Heart left ventricle (tissue), 16 donors: ENCODE results near the gene CYB5RL. TPM values are rescaled to one million over a fixed set of nuclear protein-coding genes. Genes with fewer than 3 reads are reported as not detected.

Experiments
- ATAC-seq, 4 donors: fragments of 200-7000 bp; cut with Tn5 transposase; one replicate each; pipeline ENCODE4 v1.9.1; 2020 to 2022; ENCODE audit warnings: moderate library complexity in 4 of 4, mild to moderate bottlenecking in 3 of 4, moderate number of reproducible peaks in 1 of 4
- DNase-seq, 5 donors: peaks; one replicate each; pipeline ENCODE4 v3.0.0-alpha.2; 2020
- H3K27ac ChIP-seq, 12 donors: fragments of 200-600 bp; sonication (generic) in 4 of 12; one replicate each; pipeline versions ENCODE4 v1.5.0 to v1.8.0; 2016 to 2022; ENCODE audit warnings: mild to moderate bottlenecking in 2 of 12
- H3K27me3 ChIP-seq, 9 donors: fragments of 200-600 bp; sonication (generic) in 2 of 9; one replicate each; pipeline versions ENCODE4 v1.5.1 to v1.8.0; 2016 to 2022; ENCODE audit warnings: mild to moderate bottlenecking in 3 of 9
- H3K36me3 ChIP-seq, 9 donors: fragments of 200-600 bp; sonication (generic) in 2 of 9; one replicate each; pipeline versions ENCODE4 v1.5.0 to v1.8.0; 2018 to 2022; ENCODE audit warnings: mild to moderate bottlenecking in 2 of 9
- H3K4me1 ChIP-seq, 12 donors: fragments of 200-600 bp; sonication (generic) in 4 of 12; one replicate each; pipeline versions ENCODE4 v1.5.0 to v1.8.0; 2016 to 2022; ENCODE audit warnings: mild to moderate bottlenecking in 3 of 12
- H3K4me3 ChIP-seq, 12 donors: fragments of 200-600 bp; sonication (generic) in 4 of 12; one replicate each; pipeline versions ENCODE4 v1.5.0 to v1.8.0; 2017 to 2022; ENCODE audit warnings: mild to moderate bottlenecking in 9 of 12, moderate library complexity in 4 of 12
- H3K9me3 ChIP-seq, 12 donors: fragments of 200-600 bp; sonication (generic) in 4 of 12; one replicate each; pipeline versions ENCODE4 v1.5.0 to v1.8.0; 2016 to 2022; ENCODE audit warnings: mild to moderate bottlenecking in 1 of 12
- POLR2A ChIP-seq, 2 donors: fragments of 450-650 bp; IDR thresholded peaks; one replicate each; pipeline ENCODE4 v1.6.1; 2017; ENCODE audit warnings: antibody characterized with exemption in 2 of 2, mild to moderate bottlenecking in 2 of 2, moderate library complexity in 2 of 2
- WGBS, 4 donors: extraction: QIAGEN DNeasy Blood & Tissue Kit in 2 of 4; methylation state at CpG; one replicate each; pipeline versions ENCODE4 v1.1.5 to v1.1.7; 2013 to 2018; 5-methylcytosine and 5-hydroxymethylcytosine counted together
- intact Hi-C, 10 donors: fragments of 100-400 bp; cut with DNase I; formaldehyde crosslinking; loops; one replicate each; pipeline versions ENCODE4 v1.11.1 to v1.14.2; 2022
- polyA plus RNA-seq, 2 donors: library from polyadenylated mRNA; stranded (reverse); fragments of 200-250 nt; gene quantifications; one replicate each; pipeline ENCODE4 v1.2.3, GENCODE V29; 2013
- total RNA-seq, 9 donors: library from RNA; depleted of rRNA in 2 of 9; stranded (reverse); fragments of >200 nt in 2 of 9; fragmentation: NEBNext Ultra II Directional in 3 of 9; extraction: Animal tissue kit (Norgen Biotek cat#: 25700) in 3 of 9; gene quantifications; one replicate each; pipeline versions ENCODE4 v1.1.0 to v1.2.4, GENCODE V29; 2016 to 2023
- TF ChIP-seq, protein P1 (sequence below), 12 donors: fragments of 200-600 bp; sonication (generic) in 4 of 12; IDR thresholded peaks; one replicate each; pipeline versions ENCODE4 v1.5.0 to v1.8.0; 2018 to 2022; ENCODE audit warnings: antibody characterized with exemption in 12 of 12, mild to moderate bottlenecking in 5 of 12
- donor health status: ischemic (EF 13 %, LVEDD 7.1; RV severe dilation, severe dysfunction).
- donor health status: healthy with polysubstance abuse.
- donor health status: DM: no; HTN: yes; CAD: no.
- donor health status: DM: no; HTN: no; CAD: no.
- donor health status: ischemic (EF 25% LVEDD 6.9; RV normal size, moderate dysfunction).
- donor health status: ischemic (EF 25% LVEDD 5.7; RV mildly dilated, moderate dysfunction).
- donor health status: healthy.
- donor health status: DM: yes; HTN: yes; CAD: no.
- donor health status: ischemic (EF 35%, LVEDD 5.7; RV mildly dilated, moderate dysfunction).
- donor health status: nonischemic (EF 11% LVEDD 7.7; RV severe dilation, severe dysfunction).
- donor health status: DM: yes; HTN: yes; CAD: no.
- donor health status: PGD.
- donor health status: ischemic (EF 29% LVEDD 5.4; RV normal size, mild dysfunction).
- donor health status: nonischemic (EF 23%, LVEDD 6.1; RV moderate dilation, normal function).

Gene CYB5RL
- total and polyA plus RNA-seq, 11 donors = 2.2 to 7.5 (median 4.3) TPM

- WGBS, 4 donors = 81 to 84% (median 82%) methylated on average over 15 of the region's 15 CpGs
- no peak for ATAC-seq
- no peak for TF ChIP-seq POLR2A (IDR thresholded peaks at IDR 0.05)
- TF ChIP-seq, protein P1, sequence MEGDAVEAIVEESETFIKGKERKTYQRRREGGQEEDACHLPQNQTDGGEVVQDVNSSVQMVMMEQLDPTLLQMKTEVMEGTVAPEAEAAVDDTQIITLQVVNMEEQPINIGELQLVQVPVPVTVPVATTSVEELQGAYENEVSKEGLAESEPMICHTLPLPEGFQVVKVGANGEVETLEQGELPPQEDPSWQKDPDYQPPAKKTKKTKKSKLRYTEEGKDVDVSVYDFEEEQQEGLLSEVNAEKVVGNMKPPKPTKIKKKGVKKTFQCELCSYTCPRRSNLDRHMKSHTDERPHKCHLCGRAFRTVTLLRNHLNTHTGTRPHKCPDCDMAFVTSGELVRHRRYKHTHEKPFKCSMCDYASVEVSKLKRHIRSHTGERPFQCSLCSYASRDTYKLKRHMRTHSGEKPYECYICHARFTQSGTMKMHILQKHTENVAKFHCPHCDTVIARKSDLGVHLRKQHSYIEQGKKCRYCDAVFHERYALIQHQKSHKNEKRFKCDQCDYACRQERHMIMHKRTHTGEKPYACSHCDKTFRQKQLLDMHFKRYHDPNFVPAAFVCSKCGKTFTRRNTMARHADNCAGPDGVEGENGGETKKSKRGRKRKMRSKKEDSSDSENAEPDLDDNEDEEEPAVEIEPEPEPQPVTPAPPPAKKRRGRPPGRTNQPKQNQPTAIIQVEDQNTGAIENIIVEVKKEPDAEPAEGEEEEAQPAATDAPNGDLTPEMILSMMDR (IDR thresholded peaks at IDR 0.05) = no peak
- Histone ChIP-seq H3K27me3 (no peaks in the 10 kb centered on the region), H3K4me3 (no peak overlapping the region), H3K4me1 (peaks cover 0 to 14% (median 4%) of the 10 kb centered on the region in 12 donors), H3K27ac (no peak overlapping the region), H3K9me3 (no peaks in the 10 kb centered on the region), H3K36me3 (peaks cover 0 to 24% (median 14%) of the 10 kb centered on the region in 9 donors)
- no peak for DNase-seq
- intact Hi-C loops = no loop called here
These were observed 30.9 kb upstream of the CYB5RL start for GRCh38 chr1:54230507-54231339.

DNA sequence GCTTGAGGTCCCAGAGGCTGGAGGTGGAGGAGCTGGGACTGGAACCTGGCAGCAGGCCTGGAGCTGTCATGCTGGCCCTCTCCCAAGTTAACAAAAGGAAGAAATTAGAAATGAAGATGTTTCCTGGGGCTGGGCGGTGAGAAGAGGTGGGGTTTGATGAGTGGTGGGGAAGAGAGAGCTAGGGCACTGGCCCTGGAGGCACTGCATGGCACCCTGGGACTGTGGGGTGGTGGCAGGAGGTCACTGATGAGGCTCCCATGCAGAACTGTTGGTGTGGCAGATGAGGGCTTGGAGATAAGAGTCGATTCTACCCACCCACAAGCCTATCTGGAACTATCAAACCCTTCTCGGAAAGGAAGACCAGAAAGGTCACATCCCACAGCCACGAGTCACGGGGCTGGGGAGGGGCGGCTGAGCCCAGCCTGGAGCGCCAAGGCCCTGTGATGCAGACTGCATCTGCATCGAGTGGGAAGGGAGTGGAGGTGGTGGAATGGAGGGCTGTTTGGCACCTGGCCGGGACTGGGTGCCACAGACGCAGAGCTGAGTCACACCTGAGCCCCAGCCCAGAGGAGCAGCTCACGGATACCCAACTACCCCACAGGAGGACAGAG is 29.6 kb upstream of the CYB5RL start:
- ATAC-seq = peak in 3 of 4 donors; percentile 57 to 64 (median 58)
- peaks cover 0 to 28% (median 13%) of the 10 kb centered on the region in 9 donors for H3K36me3 ChIP-seq
- H3K4me3 ChIP-seq = no peak overlapping the region
- H3K27me3 ChIP-seq = no peaks in the 10 kb centered on the region
- 30 to 55% (median 45%) methylated on average over 9 to 11 of the region's 11 CpGs for WGBS, 4 donors
- intact Hi-C loops = loop anchor here in 1 of 10 donors (10.0 kb wide), 1 partner anchor 175 kb away; the partner anchor contains the start of gene SSBP3
- H3K9me3 ChIP-seq = no peaks in the 10 kb centered on the region
- peak overlapping the region in 1 of 12 donors; percentile 20 for H3K27ac ChIP-seq
- TF ChIP-seq, protein P1 (IDR thresholded peaks at IDR 0.05) = no peak
- no peak for DNase-seq
- H3K4me1 ChIP-seq = peaks cover 0 to 14% (median 4%) of the 10 kb centered on the region in 12 donors

DNA sequence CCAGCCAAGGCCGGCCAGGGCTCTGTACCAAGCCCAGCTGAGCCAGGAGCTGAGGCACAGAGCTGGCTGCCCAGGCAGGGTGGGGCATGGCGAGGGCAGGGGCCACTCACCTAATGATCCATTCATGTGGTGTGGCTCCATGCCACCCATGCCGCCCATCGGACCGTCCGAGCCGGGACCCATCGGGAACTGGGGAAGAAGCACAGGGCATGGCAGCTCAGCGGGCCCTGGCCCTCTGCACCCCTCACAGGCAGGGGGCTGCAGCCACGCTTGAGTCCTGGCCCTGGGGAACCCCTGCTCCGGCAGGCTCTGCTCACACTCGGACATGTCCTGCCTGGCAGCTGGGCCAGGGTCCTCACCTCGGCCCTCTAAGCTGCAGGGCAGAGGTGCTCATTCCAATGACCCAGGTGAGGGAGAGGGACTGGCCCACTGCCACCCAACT is 28.8 kb upstream of the CYB5RL start:
- Histone ChIP-seq H3K4me3 (no peak overlapping the region), H3K36me3 (peaks cover 0 to 28% (median 13%) of the 10 kb centered on the region in 9 donors), H3K27me3 (no peaks in the 10 kb centered on the region), H3K27ac (peak overlapping the region in 1 of 12 donors; percentile 20), H3K9me3 (no peaks in the 10 kb centered on the region), H3K4me1 (peaks cover 0 to 14% (median 4%) of the 10 kb centered on the region in 12 donors)
- 89 to 95% (median 93%) methylated on average over 8 to 13 of the region's 13 CpGs for WGBS, 4 donors
- peak in 2 of 4 donors; percentile 8 to 9 for ATAC-seq
- intact Hi-C loops = loop anchor here in 1 of 10 donors (10.0 kb wide), 1 partner anchor 176 kb away; the partner anchor contains the start of gene SSBP3
- no peak for DNase-seq
- TF ChIP-seq POLR2A (IDR thresholded peaks at IDR 0.05) = no peak
- TF ChIP-seq, protein P1 (IDR thresholded peaks at IDR 0.05) = no peak

- DNase-seq (no peak), ATAC-seq (no peak)
- no peaks in the 10 kb centered on the region for H3K27me3 ChIP-seq
- H3K27ac ChIP-seq = no peak overlapping the region
- intact Hi-C loops = loop anchor here in 1 of 10 donors (10.0 kb wide), 1 partner anchor 177 kb away; the partner anchor contains the start of gene SSBP3
- H3K4me3 ChIP-seq = no peak overlapping the region
- H3K36me3 ChIP-seq = peaks cover 0 to 28% (median 13%) of the 10 kb centered on the region in 9 donors
- H3K4me1 ChIP-seq = peaks cover 0 to 17% (median 4%) of the 10 kb centered on the region in 12 donors
- no peaks in the 10 kb centered on the region for H3K9me3 ChIP-seq
- WGBS, 4 donors = 62 to 73% (median 69%) methylated on average over 17 of the region's 17 CpGs
- TF ChIP-seq, protein P1 (IDR thresholded peaks at IDR 0.05) = no peak
These were observed 28.1 kb upstream of the CYB5RL start for GRCh38 chr1:54227891-54228310.
